Kidney (tissue), 14 donors: ENCODE data around the gene RHOC. TPM values are rescaled to one million over a fixed set of nuclear protein-coding genes. Genes with fewer than 3 reads are reported as not detected.

Experiments
- DNase-seq, 5 donors: peaks; one replicate each; pipeline ENCODE4 v3.0.0-alpha.2; 2013 to 2020
- FAIRE-seq: peaks from 2 replicates; lab custom pipeline; 2012; peaks lifted over from hg19 to GRCh38; lab: Jason Lieb, UNC
- H3K27ac ChIP-seq, 2 donors: one replicate each; pipeline ENCODE4 v1.7.0; 2013; ENCODE audit warnings: low read depth in 2 of 2, low read length in 2 of 2, inconsistent platforms in 1 of 2
- H3K27me3 ChIP-seq: one replicate; pipeline ENCODE4 v1.7.1; 2013; ENCODE audit warnings: low read length, inconsistent platforms; ENCODE audit not compliant: control insufficient read depth, insufficient read depth
- H3K36me3 ChIP-seq, 3 donors: one replicate each; pipeline versions ENCODE4 v1.7.0 to v1.7.1; 2013; ENCODE audit warnings: low read length in 3 of 3, control low read depth in 1 of 3, inconsistent platforms in 1 of 3; ENCODE audit not compliant: insufficient read depth in 3 of 3, control insufficient read depth in 2 of 3
- H3K4me1 ChIP-seq, 3 donors: one replicate each; pipeline versions ENCODE4 v1.7.0 to v1.7.1; 2013; ENCODE audit warnings: low read length in 3 of 3, inconsistent platforms in 1 of 3, low read depth in 1 of 3; ENCODE audit not compliant: control insufficient read depth in 2 of 3, insufficient read depth in 2 of 3
- H3K4me3 ChIP-seq, 3 donors: one replicate each; pipeline versions ENCODE4 v1.7.0 to v1.8.1; 2013; ENCODE audit warnings: low read length in 3 of 3, control low read depth in 1 of 3, inconsistent platforms in 1 of 3
- H3K9ac ChIP-seq, 3 donors: one replicate each; pipeline versions ENCODE4 v1.7.0 to v1.7.1; 2013; ENCODE audit warnings: low read length in 3 of 3, control low read depth in 1 of 3, inconsistent platforms in 1 of 3
- H3K9me3 ChIP-seq, 3 donors: one replicate each; pipeline versions ENCODE4 v1.7.0 to v1.7.1; 2013; ENCODE audit warnings: low read length in 3 of 3, control low read depth in 1 of 3, inconsistent platforms in 1 of 3; ENCODE audit not compliant: control insufficient read depth in 2 of 3, insufficient read depth in 1 of 3
- CTCF ChIP-seq: IDR thresholded peaks from 3 replicates; pipeline ENCODE4 v1.5.1; 2012; ENCODE audit warnings: mild to moderate bottlenecking, moderate library complexity, borderline replicate concordance; ENCODE audit not compliant: insufficient read depth; ENCODE audit errors: extremely low read depth
- intact Hi-C: fragments of 100-400 bp; cut with DNase I; formaldehyde crosslinking; loops from one replicate; pipeline ENCODE4 v1.11.1; 2022
- polyA plus RNA-seq: library from polyadenylated mRNA; stranded (reverse); fragments of 350-450 nt; fragmentation: Illumina TruSeq; extraction: RNeasy Lipid Tissue Mini Kit (QIAGEN cat#74804); gene quantifications from one replicate; pipeline ENCODE4 v1.2.3, GENCODE V29; 2014; ENCODE audit warnings: low read depth, low replicate concordance; ENCODE audit not compliant: insufficient read depth
- total RNA-seq: library from RNA; stranded (reverse); fragmentation: NEBNext Ultra II Directional; extraction: Animal tissue kit (Norgen Biotek cat#: 25700); gene quantifications from one replicate; pipeline ENCODE4 v1.2.1, GENCODE V29; 2021
- donor health status: control.
- donor health status: control.
- donor health status: control.
- donor health status: control.
- donor health status: control.
- donor health status: DM: yes; HTN: yes; CAD: no.
- donor health status: Normal renal cell carcinoma (clear cell type).

The RHOC gene
- total and polyA plus RNA-seq, 2 donors from 2014 or later: 270 to 501 TPM

GRCh38 chr1:112707221-112708001 lies 484 bp upstream of the RHOC start:
- peaks cover 0 to 10% (median 1%) of the 10 kb centered on the region in 3 donors for H3K36me3 ChIP-seq
- H3K27me3 ChIP-seq: no peaks in the 10 kb centered on the region
- peak; percentile 84 for TF ChIP-seq CTCF
- DNase-seq (peak; percentile 93 to 97 (median 95)), FAIRE-seq (no peak)
- intact Hi-C loops: no loop called here
- peak overlapping the region in 1 of 2 donors; percentile 77 for H3K27ac ChIP-seq
- peak overlapping the region in 2 of 3 donors; percentile 48 to 60 for H3K4me3 ChIP-seq
- peaks cover 0 to 32% (median 20%) of the 10 kb centered on the region in 3 donors for H3K4me1 ChIP-seq
- no peaks in the 10 kb centered on the region for H3K9me3 ChIP-seq
- peak overlapping the region in 1 of 3 donors; percentile 62 for H3K9ac ChIP-seq

DNA sequence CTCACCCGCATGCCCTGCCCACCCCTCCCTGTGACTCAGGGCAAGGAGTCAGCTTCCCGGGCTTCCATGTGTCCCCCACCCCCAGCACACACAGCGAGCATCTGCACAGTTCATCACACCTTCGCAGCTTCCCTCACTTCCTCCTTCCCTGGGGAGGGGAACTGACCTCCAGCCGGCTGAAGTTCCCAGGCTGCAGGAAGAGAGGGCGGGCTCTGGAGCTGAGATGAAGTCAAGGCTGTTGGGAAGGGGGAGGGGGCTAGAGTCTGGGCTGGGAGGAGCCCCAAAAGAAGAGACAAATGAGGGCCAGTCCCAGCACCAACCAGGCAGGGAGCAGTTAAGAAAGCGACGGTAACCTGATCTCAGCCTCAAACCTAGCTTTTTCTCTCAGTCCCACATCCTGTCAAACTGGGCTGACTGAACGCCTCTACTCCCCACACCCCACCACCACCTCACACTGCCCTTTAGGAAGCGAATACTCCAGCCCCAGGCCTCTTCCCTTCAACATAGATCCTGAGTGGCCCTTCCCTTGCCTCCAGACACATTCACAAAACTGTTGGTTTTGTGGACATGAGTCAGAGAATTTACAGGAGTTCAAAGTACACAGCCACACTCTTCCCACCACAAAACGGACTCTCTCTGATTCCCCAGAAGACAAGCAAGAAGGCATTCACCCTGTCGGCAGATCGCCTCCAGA lies 1.8 kb downstream of the RHOC start:
- H3K36me3 ChIP-seq: peaks cover 0 to 26% (median 6%) of the 10 kb centered on the region in 3 donors
- no peaks in the 10 kb centered on the region for H3K27me3 ChIP-seq
- FAIRE-seq (no peak), DNase-seq (peak; percentile 95 to 99 (median 96))
- H3K4me1 ChIP-seq: peaks cover 0 to 55% (median 41%) of the 10 kb centered on the region in 3 donors
- peak overlapping the region; percentile 60 to 92 (median 84) for H3K9ac ChIP-seq
- H3K4me3 ChIP-seq: peak overlapping the region; percentile 61 to 84 (median 66)
- intact Hi-C loops: no loop called here
- H3K27ac ChIP-seq: peak overlapping the region; percentile 92 to 96
- no peak for TF ChIP-seq CTCF
- H3K9me3 ChIP-seq: no peaks in the 10 kb centered on the region

GRCh38 chr1:112704391-112704933 lies 2.5 kb downstream of the RHOC start:
- Histone ChIP-seq H3K9me3 (no peaks in the 10 kb centered on the region), H3K27ac (peak overlapping the region; percentile 74 to 96), H3K4me3 (peak overlapping the region; percentile 5 to 84 (median 66)), H3K27me3 (no peaks in the 10 kb centered on the region), H3K9ac (peak overlapping the region; percentile 2 to 77 (median 28)), H3K36me3 (peaks cover 0 to 29% (median 6%) of the 10 kb centered on the region in 3 donors), H3K4me1 (peaks cover 0 to 62% (median 47%) of the 10 kb centered on the region in 3 donors)
- DNase-seq (no peak), FAIRE-seq (no peak)
- TF ChIP-seq CTCF: no peak
- intact Hi-C loops: no loop called here
